ENCODE measurements around the gene PFN3. TPM values are rescaled to one million over a fixed set of nuclear protein-coding genes. Genes with fewer than 3 reads are reported as not detected.

Gene PFN3
- total RNA-seq (2014; rRNA removed; shearing (Covaris generic)) (1.9 TPM in 1 of 2 replicates, not detected in the other), polyA plus RNA-seq (2016; fragmentation: Nextera tagmentation; extraction: Ambion mirVana) (2.0 and 3.1 TPM in 2 replicates)
- long read RNA-seq = 0 reads

GRCh38 chr5:177399997-177400868 is at the start of gene PFN3:
Gene PFN3 (minus strand): TSS chr5:177400661. CDS start chr5:177400576, 85 bp downstream.
- H3K27me3 Mint-ChIP-seq (ENCODE audit: insufficient read depth, low read depth, poor library complexity) = peaks cover 48% of the 10 kb centered on the region
- no peak within 1 kb of the TSS for H3K27ac Mint-ChIP-seq
- ATAC-seq (peak; percentile 4), DNase-seq (ENCODE audit: low spot score) (peak; percentile 90)
- peaks cover 55% of the 10 kb centered on the region for H3K27me3 ChIP-seq (ENCODE audit: insufficient read depth)
- TF ChIP-seq CREB1 (CRISPR knock-in tag; IDR thresholded peaks at IDR 0.05; ENCODE audit: low read depth) (peak; percentile 93), POLR2AphosphoS5 (IDR thresholded peaks at IDR 0.05; ENCODE audit: low read depth) (peak; percentile 41; the same call in 1 of the 2 replicates), ZNF114 (CRISPR knock-in tag; IDR thresholded peaks at IDR 0.05) (no peak)
- H3K4me2 ChIP-seq = peak within 1 kb of the TSS; percentile 77
- peak within 1 kb of the TSS; percentile 49; the same call in 1 of the 2 replicates for H3K4me3 ChIP-seq
- no peaks in the 10 kb centered on the region for H3K36me3 ChIP-seq (ENCODE audit: insufficient read depth)
- peaks cover 26% of the 10 kb centered on the region for H3K4me1 Mint-ChIP-seq
- H2AFZ ChIP-seq = peak within 1 kb of the TSS; percentile 80; the same call in 1 of the 2 replicates
- H3K4me3 Mint-ChIP-seq = peak within 1 kb of the TSS; percentile 53; the same call in 2 of the 3 replicates
- H3K9me3 Mint-ChIP-seq = no peaks in the 10 kb centered on the region
- H3K4me1 ChIP-seq (ENCODE audit: insufficient read depth) = peaks cover 10% of the 10 kb centered on the region; the same call in 1 of the 2 replicates
- H3K9me2 ChIP-seq (ENCODE audit: insufficient read depth) = no peaks in the 10 kb centered on the region; the same call in 1 of the 2 replicates
- no peaks in the 10 kb centered on the region for H3K36me3 Mint-ChIP-seq (ENCODE audit: low read depth)
- peaks cover 23% of the 10 kb centered on the region for H3F3A ChIP-seq (replicated peaks; ENCODE audit: low read depth)
- H3K79me2 ChIP-seq (replicated peaks; ENCODE audit: insufficient read depth) = no peaks in the 10 kb centered on the region
- H4K20me1 ChIP-seq (replicated peaks; ENCODE audit: insufficient read depth) = no peaks in the 10 kb centered on the region
- H3K27ac ChIP-seq (ENCODE audit: low read depth) = no peak within 1 kb of the TSS

- peaks cover 12% of the 10 kb centered on the region; the same call in 1 of the 3 replicates for H3K36me3 Mint-ChIP-seq (ENCODE audit: low read depth)
- peaks cover 49% of the 10 kb centered on the region for H3K27me3 Mint-ChIP-seq (ENCODE audit: insufficient read depth, low read depth, poor library complexity)
- peaks cover 3% of the 10 kb centered on the region; the same call in 1 of the 3 replicates for H3K9me3 Mint-ChIP-seq
- H3K4me3 Mint-ChIP-seq = no peak overlapping the region
- Histone ChIP-seq H3K79me2 (replicated peaks; ENCODE audit: insufficient read depth) (no peaks in the 10 kb centered on the region; the same call in 1 of the 2 replicates), H3K27me3 (ENCODE audit: insufficient read depth) (peaks cover 54% of the 10 kb centered on the region), H3K4me3 (no peak overlapping the region), H3K36me3 (ENCODE audit: insufficient read depth) (no peaks in the 10 kb centered on the region), H3K4me2 (no peak overlapping the region), H4K20me1 (replicated peaks; ENCODE audit: insufficient read depth) (peaks cover 12% of the 10 kb centered on the region; the same call in 1 of the 2 replicates), H3K4me1 (ENCODE audit: insufficient read depth) (peaks cover 31% of the 10 kb centered on the region), H3F3A (replicated peaks; ENCODE audit: low read depth) (peaks cover 39% of the 10 kb centered on the region), H3K9me2 (ENCODE audit: insufficient read depth) (no peaks in the 10 kb centered on the region), H2AFZ (no peak overlapping the region), H3K27ac (ENCODE audit: low read depth) (no peak overlapping the region)
- H3K4me1 Mint-ChIP-seq = peaks cover 44% of the 10 kb centered on the region
- H3K27ac Mint-ChIP-seq = no peak overlapping the region
- DNase-seq (ENCODE audit: low spot score) (no peak), ATAC-seq (no peak)
- TF ChIP-seq ZNF114 (CRISPR knock-in tag; IDR thresholded peaks at IDR 0.05) (no peak), ETS1 (IDR thresholded peaks at IDR 0.05) (no peak), JUNB (IDR thresholded peaks at IDR 0.05; ENCODE audit: unreplicated experiment) (no peak), POLR2AphosphoS5 (IDR thresholded peaks at IDR 0.05; ENCODE audit: low read depth) (0 out of 2 replicates have a peak, but pooled peaks have one; percentile 7), EZH2phosphoT487 (IDR thresholded peaks at IDR 0.05; ENCODE audit: unreplicated experiment) (no peak), ZNF331 (CRISPR knock-in tag; IDR thresholded peaks at IDR 0.05; ENCODE audit: low read depth) (no peak), NANOG (IDR thresholded peaks at IDR 0.05; ENCODE audit: borderline replicate concordance) (no peak)
Measured at GRCh38 chr5:177449140-177450061, 48.9 kb upstream of the PFN3 start.

Data from GM23338 (cell line).